Central memory CD4-positive, alpha-beta T cell (primary cell): ENCODE data around the gene KRT8.
"Not testable (repeated sequence)": the region's sequence is repeated elsewhere in the genome, so short reads cannot be mapped to it uniquely, and the experiment has no call there.

ENCODE experiments used
- DNase-seq: peaks from one replicate; pipeline ENCODE4 v3.0.0; 2022
- total RNA-seq, 3 experiments: gene quantifications; one replicate each; lab custom pipeline; 2026; lab: John Stamatoyannopoulos, UW

KRT8 gene
- 0.04 to 0.77 (median 0.16) reads per million in 3 experiments for total RNA-seq

DNA sequence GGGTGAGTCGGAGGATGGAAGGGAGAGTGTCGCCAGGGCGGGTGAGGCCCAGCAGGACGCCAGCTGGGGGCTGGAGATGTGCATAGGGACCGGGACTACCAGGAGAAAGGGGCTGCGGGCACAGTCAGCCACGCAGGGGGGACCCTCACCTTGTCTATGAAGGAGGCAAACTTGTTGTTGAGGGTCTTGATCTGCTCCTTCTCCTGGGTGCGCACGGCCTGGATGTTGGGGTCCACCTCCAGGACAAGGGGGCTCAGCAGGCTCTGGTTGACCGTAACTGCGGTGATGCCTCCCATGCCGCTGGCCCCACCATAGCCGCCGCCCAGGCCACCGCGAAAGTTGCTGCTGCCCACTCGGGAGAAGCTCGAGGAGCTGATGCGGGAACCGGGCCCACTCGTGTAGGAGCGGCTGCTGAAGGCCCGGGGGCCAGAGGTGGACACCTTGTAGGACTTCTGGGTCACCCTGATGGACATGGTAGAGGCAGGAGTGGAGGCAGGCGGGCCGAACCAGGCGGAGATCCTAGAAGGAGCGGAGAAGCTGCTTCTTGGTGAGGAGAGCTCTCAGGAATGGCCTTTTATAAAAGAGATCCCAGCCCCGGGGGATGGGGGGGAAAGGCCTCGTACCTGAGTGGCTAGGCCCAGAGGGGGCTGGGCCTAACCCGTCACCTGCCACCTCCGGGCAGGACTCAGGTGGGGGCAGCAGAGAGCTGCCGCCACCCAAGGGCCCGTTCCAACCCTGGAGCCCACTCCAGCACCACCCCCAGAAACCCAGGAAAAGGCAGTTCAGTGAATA is at the start of gene KRT8:
Gene KRT8 (minus strand): TSS at position 568 of the 792 bp plus-strand sequence. CDS start 95 bp downstream, at position 473.
- DNase-seq: not testable (repeated sequence)

DNA sequence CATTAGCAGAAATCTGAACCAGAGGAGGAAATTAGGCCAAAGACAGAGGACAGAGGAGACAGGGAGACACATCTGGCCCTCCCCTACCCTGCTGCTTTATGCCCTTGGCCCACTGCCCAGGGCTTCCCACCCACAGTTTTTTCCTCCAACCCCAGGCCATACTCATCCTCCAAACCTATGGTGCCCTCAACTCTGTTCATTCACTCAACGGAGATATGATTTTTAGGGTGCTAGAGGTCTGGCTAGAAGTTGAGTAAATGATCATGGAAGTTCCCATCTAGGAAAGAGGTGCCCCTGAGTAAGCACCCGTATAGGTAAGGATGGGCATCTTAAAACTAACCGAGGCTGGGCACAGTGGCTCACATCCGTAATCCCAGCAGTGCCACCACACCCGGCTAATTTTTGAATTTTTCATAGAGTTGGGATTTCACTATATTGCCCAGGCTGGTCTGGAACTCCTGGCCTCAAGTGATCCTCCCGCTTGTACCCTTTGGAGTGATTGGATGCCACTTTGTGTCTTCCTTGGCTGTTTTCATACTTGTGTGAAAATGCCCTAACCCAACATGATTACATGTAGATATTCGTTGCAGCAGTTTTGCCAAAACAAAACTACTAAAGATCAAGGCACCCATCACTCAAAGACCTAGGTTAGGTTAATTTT is 48.4 kb upstream of the KRT8 start:
- DNase-seq: no peak

- no peak for DNase-seq
Observed at GRCh38 chr12:52952076-52952801, 47.4 kb upstream of the KRT8 start.

DNA sequence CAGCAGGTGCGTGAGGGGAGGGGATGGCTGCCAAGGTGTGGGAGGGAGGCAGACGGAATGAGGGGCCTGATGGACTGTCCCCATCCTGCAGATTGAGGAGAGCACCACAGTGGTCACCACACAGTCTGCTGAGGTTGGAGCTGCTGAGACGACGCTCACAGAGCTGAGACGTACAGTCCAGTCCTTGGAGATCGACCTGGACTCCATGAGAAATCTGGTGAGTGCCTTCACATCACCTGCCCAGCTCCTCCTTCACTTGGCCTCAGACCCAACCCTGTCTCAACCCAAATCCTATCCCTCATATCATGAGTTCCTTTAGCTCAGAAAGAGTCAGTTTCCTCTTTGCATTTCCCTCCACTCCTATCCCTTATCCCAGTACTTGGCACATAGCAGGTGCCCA is 46.8 kb upstream of the KRT8 start:
- no peak for DNase-seq

DNA sequence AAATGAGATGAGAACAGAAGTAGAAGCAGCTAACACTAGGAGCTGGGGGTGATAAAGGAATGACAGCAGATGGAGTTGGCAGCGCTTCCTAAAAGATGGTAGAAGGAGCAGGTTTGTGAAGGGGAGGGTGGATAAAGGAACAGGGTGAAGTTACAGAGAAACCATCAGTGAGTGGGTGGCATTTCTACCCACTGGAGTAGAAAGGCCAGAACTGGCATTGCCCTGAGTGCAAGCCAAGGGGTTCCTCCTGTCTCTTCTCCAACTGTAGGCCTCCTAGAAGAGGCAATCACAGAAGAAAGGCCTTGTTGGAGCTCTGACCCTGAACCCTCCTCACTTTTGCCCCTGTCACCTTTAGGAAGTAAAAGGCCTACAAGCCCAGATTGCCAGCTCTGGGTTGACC is 46.2 kb upstream of the KRT8 start:
- DNase-seq: no peak

DNA sequence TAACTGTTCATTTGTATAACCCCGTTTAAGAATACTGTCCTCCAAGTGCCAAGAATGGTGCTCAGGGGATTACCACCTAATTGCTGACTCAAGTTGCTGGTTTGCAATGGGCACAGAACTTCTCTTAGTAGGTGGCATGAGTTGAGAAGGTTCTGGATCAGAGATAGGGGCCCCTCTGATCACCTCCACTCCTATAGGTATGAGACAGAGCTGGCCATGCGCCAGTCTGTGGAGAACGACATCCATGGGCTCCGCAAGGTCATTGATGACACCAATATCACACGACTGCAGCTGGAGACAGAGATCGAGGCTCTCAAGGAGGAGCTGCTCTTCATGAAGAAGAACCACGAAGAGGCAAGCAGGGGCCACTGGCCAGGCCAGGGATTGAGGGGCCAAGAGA is 45.7 kb upstream of the KRT8 start:
- DNase-seq: no peak

- DNase-seq: no peak
Observed at GRCh38 chr12:52949413-52950331, 44.8 kb upstream of the KRT8 start.

DNA sequence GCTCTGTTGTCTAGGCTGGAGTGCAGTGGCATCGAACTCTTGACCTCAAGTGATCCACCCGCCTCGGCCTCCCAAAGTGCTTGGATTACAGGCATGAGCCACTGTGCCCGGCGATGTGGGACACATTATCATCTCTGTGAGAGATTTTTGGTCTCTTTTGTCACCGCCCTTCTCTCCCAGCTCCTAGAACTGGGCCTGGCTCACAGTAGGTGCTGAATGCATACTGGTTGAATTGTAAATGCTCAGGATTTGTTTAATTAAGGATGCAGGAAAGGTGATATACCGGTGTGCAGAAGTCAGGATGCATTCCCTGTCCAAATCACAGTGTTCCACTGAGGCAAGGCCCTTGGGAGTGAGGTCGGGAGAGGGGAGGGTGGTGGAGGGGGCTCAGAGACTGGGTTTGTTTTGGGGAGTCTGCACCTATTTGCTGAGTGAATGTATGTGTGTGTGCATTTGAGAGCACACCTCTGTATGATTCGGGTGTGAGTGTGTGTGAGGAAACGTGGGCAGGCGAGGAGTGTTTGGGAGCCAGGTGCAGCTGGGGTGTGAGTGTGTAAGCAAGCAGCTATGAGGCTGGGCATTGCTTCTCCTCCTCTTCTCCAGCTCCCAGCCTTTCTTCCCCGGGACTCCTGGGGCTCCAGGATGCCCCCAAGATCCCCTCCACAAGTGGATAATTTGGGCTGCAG is 43.0 kb upstream of the KRT8 start:
- no peak for DNase-seq

- DNase-seq: no peak
Observed at GRCh38 chr12:52946797-52947547, 42.1 kb upstream of the KRT8 start.

DNA sequence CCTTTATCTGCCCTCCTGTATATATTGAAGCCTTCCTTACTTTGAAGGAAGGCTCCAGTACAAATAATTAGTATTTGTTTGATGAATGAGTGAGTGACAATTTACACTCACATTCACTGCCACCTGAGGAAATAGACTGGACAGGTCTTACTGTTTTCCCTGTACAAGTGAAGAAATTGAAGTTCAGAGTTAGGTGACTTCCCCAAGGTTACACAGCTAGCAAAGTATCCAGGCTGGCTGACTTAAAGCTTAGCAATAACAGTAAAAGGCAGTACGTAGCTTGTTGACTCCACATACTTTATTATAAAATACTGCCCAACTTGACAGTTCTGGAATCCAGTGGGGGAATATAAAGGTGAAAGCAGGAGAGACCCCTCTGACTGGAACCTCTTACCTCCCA is 41.5 kb upstream of the KRT8 start:
- no peak for DNase-seq

- no peak for DNase-seq
Observed at GRCh38 chr12:52945389-52946232, 40.7 kb upstream of the KRT8 start.

- no peak for DNase-seq
Observed at GRCh38 chr12:52944683-52945388, 40.0 kb upstream of the KRT8 start.

DNA sequence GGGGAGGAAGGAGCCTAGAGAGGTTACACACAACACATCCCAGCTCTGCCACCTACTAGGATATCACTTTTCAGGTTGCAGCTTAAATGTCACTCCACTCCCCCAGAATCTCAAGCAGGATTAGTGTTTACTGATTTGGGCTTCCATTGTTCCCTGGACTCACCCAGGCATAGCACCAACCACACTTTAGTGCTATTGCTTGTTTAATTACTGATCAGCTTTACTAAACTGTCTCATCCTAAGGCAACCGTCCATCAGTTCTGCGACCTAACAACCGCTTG is 38.0 kb upstream of the KRT8 start:
- no peak for DNase-seq

GRCh38 chr12:52942066-52942900 is 37.4 kb upstream of the KRT8 start:
- no peak for DNase-seq

DNA sequence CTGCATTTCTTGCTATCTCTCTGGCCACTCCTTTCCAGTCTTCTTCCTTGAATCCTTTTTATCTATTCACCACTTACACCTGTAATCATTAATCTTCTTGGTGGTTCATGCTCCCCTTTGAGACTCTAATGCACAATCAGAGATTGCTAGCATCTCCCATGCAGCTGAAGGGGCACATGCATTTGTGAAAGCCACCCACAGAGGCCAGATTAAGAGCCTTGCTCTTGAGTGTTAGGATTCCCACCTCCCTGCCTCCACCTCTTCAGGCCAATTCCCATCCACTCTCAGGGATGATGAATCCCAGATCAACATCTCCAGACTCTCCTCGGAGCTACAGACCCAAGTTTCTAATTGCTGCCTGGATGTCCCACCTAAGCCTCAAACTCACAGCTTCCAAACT is 24.7 kb upstream of the KRT8 start:
- no peak for DNase-seq

- DNase-seq: no peak
Observed at GRCh38 chr12:52927964-52928363, 23.1 kb upstream of the KRT8 start.

GRCh38 chr12:52926596-52927234 is 21.8 kb upstream of the KRT8 start:
- no peak for DNase-seq
